Measurements from ENCODE around the gene ADSS1.

Gene ADSS1

DNA sequence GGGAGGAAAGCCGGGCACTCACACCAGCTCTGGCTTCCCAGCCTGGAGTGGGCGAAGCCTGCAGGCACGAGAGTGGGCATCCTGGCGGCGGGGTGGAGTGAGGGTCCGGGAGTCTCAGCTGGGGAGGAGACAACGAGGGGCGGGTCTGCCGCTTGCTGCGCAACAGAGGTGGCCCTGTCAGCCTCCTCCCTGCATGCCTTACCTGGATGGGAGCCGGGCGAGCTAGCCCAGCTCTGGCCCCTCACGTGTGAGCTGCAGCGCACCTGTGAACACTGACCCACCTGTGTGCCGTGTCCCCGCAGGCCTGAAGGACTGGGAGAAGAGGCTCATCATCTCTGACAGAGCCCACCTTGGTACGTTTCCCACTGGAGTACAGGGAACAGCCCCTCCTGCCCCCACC, 15.0 kb downstream of the ADSS1 start:
- DNase-seq (ENCODE audit: low read depth), result no peak
- no peak overlapping the region for H3K4me3 ChIP-seq (replicated peaks; ENCODE audit: low read depth, low read length)
- TF ChIP-seq, protein P1, sequence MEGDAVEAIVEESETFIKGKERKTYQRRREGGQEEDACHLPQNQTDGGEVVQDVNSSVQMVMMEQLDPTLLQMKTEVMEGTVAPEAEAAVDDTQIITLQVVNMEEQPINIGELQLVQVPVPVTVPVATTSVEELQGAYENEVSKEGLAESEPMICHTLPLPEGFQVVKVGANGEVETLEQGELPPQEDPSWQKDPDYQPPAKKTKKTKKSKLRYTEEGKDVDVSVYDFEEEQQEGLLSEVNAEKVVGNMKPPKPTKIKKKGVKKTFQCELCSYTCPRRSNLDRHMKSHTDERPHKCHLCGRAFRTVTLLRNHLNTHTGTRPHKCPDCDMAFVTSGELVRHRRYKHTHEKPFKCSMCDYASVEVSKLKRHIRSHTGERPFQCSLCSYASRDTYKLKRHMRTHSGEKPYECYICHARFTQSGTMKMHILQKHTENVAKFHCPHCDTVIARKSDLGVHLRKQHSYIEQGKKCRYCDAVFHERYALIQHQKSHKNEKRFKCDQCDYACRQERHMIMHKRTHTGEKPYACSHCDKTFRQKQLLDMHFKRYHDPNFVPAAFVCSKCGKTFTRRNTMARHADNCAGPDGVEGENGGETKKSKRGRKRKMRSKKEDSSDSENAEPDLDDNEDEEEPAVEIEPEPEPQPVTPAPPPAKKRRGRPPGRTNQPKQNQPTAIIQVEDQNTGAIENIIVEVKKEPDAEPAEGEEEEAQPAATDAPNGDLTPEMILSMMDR (IDR thresholded peaks at IDR 0.05; ENCODE audit: low read length, missing control alignments), result no peak

DNA sequence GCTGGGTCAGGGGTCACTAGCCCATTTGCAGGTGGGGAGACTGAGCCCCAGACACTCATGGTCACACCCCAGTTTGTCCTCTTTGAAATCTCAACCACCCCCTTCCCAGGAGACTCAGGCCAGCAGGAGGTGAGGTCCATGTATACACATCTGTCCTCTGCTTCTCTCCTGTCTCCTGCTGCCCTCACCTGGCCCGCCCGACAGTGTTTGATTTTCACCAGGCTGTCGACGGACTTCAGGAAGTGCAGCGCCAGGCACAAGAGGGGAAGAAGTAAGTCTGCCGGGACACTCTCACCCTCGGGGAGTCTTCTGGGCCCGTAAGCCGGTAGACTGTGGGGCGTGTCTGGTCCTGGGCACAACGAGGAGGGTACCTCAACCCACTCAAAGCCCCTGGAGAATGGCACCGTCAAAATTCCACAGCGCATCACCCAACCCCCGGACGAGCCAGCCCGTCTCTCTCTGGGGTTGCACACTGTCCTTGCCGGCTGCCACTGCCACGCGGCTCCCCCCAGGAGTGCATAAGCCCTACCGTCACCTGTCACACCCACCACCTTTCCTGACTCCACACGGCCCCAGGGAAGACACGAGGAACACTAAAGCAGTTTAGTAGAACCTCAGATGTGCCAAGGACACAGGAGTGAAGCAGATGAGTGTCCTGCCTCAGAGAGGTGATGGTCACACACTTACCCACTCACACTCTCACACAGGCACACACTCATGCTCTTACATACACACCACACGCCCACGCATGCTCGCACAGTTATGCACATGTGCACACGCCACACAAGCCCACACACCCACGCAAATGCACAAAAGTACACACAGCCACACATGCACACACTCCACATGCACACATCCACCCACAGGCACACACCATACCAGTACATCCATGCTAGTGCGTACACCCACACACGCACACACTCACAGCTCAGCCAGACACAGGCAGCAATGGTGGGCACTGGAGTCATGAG, 15.8 kb downstream of the ADSS1 start:
- TF ChIP-seq, protein P1 (IDR thresholded peaks at IDR 0.05; ENCODE audit: low read length, missing control alignments), result no peak
- no peak for DNase-seq (ENCODE audit: low read depth)
- no peak overlapping the region for H3K4me3 ChIP-seq (replicated peaks; ENCODE audit: low read depth, low read length)

DNA sequence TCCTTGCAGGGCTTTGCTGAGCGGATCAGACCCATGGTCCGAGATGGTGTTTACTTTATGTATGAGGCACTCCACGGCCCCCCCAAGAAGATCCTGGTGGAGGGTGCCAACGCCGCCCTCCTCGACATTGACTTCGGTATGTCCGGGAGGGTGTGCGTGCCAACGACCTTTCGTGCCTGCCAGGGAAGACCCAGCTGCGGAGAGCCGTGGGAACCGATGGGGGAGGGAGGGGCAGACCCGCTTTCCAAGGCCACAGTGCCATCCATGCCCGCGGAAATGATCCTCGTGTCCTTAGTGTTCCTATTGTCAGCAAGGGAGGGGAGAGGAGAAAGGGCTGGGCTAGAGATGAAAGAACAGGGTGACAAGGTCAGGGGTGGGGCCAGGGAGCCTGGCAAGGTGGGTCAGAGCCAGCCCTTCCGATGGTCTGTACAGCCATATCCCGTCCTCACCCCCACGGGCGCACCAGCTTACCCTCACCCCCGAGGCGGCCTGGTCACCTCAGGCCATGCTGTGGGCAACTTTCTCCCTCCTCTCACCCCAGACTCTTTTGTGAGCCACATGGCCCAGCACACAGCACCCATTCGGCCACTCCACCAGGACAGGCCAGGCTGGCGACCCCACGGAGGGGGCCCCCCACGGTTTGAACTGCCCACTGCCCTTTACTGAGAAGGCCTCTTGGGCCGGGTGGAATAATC, 17.2 kb downstream of the ADSS1 start:
- no peak overlapping the region for H3K4me3 ChIP-seq (replicated peaks; ENCODE audit: low read depth, low read length)
- DNase-seq (ENCODE audit: low read depth), result no peak
- TF ChIP-seq, protein P1 (IDR thresholded peaks at IDR 0.05; ENCODE audit: low read length, missing control alignments), result no peak

DNA sequence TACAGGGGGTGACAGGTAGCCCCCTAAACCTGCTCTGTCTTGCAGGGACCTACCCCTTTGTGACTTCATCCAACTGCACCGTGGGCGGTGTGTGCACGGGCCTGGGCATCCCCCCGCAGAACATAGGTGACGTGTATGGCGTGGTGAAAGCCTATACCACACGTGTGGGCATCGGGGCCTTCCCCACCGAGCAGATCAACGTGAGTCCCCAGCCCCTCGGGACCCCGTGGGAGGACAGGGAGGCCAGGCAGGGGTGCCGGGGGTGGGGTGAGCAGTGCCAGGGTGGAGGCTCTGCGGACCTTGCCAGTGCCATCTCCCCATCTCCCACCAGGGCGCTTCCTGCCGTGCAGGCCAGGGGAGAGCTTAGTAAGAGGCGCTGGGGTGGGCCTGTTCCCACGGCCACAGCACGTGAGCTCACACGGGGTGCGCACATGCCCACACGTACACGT, 17.8 kb downstream of the ADSS1 start:
- no peak for DNase-seq (ENCODE audit: low read depth)
- no peak overlapping the region for H3K4me3 ChIP-seq (replicated peaks; ENCODE audit: low read depth, low read length)
- TF ChIP-seq, protein P1 (IDR thresholded peaks at IDR 0.05; ENCODE audit: low read length, missing control alignments), result no peak

DNA sequence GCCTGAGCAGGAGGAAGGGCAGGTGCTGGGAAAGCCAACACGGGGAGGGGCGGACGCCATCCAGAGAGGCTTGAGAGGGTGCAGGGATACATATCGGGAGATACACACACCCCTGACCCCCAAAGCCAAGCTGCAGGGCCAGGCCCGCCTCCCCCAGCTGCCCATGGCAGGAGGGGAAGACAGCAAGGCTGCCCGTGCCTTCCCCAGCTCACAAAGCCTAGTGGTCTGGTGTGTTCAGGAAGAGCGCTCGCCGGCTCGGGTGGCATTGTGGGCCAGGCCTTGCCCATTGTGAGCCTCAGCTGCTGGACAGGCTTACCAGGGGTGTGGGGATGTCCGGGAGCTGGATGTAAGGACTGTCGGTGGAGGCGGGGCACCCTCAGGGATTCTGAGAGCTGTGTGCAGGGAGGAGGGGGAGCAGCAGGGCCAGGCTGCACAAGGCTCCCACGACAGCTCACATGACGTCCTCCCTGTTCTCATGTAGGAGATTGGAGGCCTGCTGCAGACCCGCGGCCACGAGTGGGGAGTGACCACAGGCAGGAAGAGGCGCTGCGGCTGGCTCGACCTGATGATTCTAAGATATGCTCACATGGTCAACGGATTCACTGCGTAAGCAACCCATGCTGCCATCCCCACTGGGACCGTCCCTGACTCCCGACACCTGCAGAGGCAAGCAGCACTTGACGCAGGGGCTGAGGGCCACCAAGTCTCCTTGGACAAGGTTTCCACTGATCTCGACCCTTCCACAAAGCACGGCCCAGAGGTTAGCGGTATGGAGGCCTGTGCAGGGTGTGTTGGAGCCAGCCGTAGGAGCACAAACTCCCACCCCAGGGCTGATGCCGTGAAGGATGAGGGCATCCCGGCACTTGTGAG, 18.8 kb downstream of the ADSS1 start:
- DNase-seq (ENCODE audit: low read depth), result no peak
- TF ChIP-seq, protein P1 (IDR thresholded peaks at IDR 0.05; ENCODE audit: low read length, missing control alignments), result no peak
- H3K4me3 ChIP-seq (replicated peaks; ENCODE audit: low read depth, low read length), result no peak overlapping the region

Measured in fibroblast of pulmonary artery (primary cell).